ENCODE measurements around the gene FAM83C. TPM values are rescaled to one million over a fixed set of nuclear protein-coding genes. Genes with fewer than 3 reads are reported as not detected.

FAM83C gene
- total RNA-seq, 1 experiment from 2014 or later = not detected

- CTCF ChIA-PET = no interaction called here
- ATAC-seq (no peak), DNase-seq (ENCODE audit: low spot score) (no peak)
- peaks cover 6% of the 10 kb centered on the region; the same call in 1 of the 2 replicates for H3K36me3 Mint-ChIP-seq
- H3K27me3 Mint-ChIP-seq (ENCODE audit: low read depth) = peaks cover 4% of the 10 kb centered on the region
- TF ChIP-seq ZBTB43 (CRISPR knock-in tag; IDR thresholded peaks at IDR 0.05) (no peak), GABPB1 (CRISPR knock-in tag; IDR thresholded peaks at IDR 0.05) (no peak), ZNF219 (CRISPR knock-in tag; IDR thresholded peaks at IDR 0.05; ENCODE audit: borderline replicate concordance) (no peak), SMAD3 (CRISPR knock-in tag; IDR thresholded peaks at IDR 0.05; ENCODE audit: borderline replicate concordance) (no peak), IRF2 (CRISPR knock-in tag; IDR thresholded peaks at IDR 0.05; ENCODE audit: borderline replicate concordance, low read depth) (no peak), E2F4 (CRISPR knock-in tag; IDR thresholded peaks at IDR 0.05; ENCODE audit: borderline replicate concordance, low read depth) (no peak), AR (CRISPR knock-in tag; IDR thresholded peaks at IDR 0.05) (no peak), JAZF1 (CRISPR knock-in tag; IDR thresholded peaks at IDR 0.05) (no peak), CREM (CRISPR knock-in tag; IDR thresholded peaks at IDR 0.05) (no peak), FOXP1 (CRISPR knock-in tag; IDR thresholded peaks at IDR 0.05; ENCODE audit: borderline replicate concordance) (no peak)
- peaks cover 10% of the 10 kb centered on the region for H3K9me3 Mint-ChIP-seq
- no peak overlapping the region for H3K27ac Mint-ChIP-seq
- POLR2A ChIA-PET = no interaction called here
- no peak overlapping the region for H3K4me3 Mint-ChIP-seq
- peaks cover 16% of the 10 kb centered on the region for H3K4me1 Mint-ChIP-seq
These were observed 54.7 kb downstream of the FAM83C start for GRCh38 chr20:35237486-35237885.

GRCh38 chr20:35235881-35236280, 56.3 kb downstream of the FAM83C start:
- H3K4me3 Mint-ChIP-seq = no peak overlapping the region
- ATAC-seq (no peak), DNase-seq (ENCODE audit: low spot score) (no peak)
- peaks cover 12% of the 10 kb centered on the region for H3K4me1 Mint-ChIP-seq
- H3K27ac Mint-ChIP-seq = no peak overlapping the region
- H3K36me3 Mint-ChIP-seq = peaks cover 6% of the 10 kb centered on the region; the same call in 1 of the 2 replicates
- CTCF ChIA-PET = no interaction called here
- POLR2A ChIA-PET = interaction anchor here (1.0 kb wide), 1 partner anchor 8 kb away, joined by 3 read pairs; no protein-coding TSS in a partner anchor
- H3K9me3 Mint-ChIP-seq = peaks cover 10% of the 10 kb centered on the region
- peaks cover 4% of the 10 kb centered on the region for H3K27me3 Mint-ChIP-seq (ENCODE audit: low read depth)
- TF ChIP-seq E2F1 (CRISPR knock-in tag; IDR thresholded peaks at IDR 0.05) (no peak), NR1H2 (CRISPR knock-in tag; IDR thresholded peaks at IDR 0.05) (no peak), TEAD4 (CRISPR knock-in tag; IDR thresholded peaks at IDR 0.05) (no peak), OVOL2 (CRISPR knock-in tag; IDR thresholded peaks at IDR 0.05; ENCODE audit: borderline replicate concordance) (no peak), ZNF317 (CRISPR knock-in tag; IDR thresholded peaks at IDR 0.05; ENCODE audit: borderline replicate concordance, low read depth) (no peak), ATF6 (CRISPR knock-in tag; IDR thresholded peaks at IDR 0.05) (no peak), USF1 (CRISPR knock-in tag; IDR thresholded peaks at IDR 0.05) (no peak), NFYB (CRISPR knock-in tag; conservative IDR thresholded peaks at IDR 0.05; ENCODE audit: low read depth) (no peak), ZNF281 (CRISPR knock-in tag; IDR thresholded peaks at IDR 0.05) (no peak), MLX (CRISPR knock-in tag; IDR thresholded peaks at IDR 0.05) (no peak), IRF1 (CRISPR knock-in tag; IDR thresholded peaks at IDR 0.05) (no peak)
